Measurements from ENCODE around the gene ELAVL1. TPM values are rescaled to one million over a fixed set of nuclear protein-coding genes. Genes with fewer than 3 reads are reported as not detected.

ELAVL1 gene
- total and polyA plus RNA-seq, 9 of the 15 experiments (the other 6 are each of a cell fraction or from before 2014, with no cell fraction given), result 4.3 to 172 (median 69.2) TPM

- TF ChIP-seq RERE (CRISPR knock-in tag; IDR thresholded peaks at IDR 0.05; ENCODE audit: borderline replicate concordance), result no peak
- no peak for TF ChIP-seq SRSF7 (optimal IDR thresholded peaks at IDR 0.05; ENCODE audit: low read depth, low read length)
- no peak for TF ChIP-seq KAT7 (CRISPR knock-in tag; IDR thresholded peaks at IDR 0.05; ENCODE audit: borderline replicate concordance)
- TF ChIP-seq MAFG (tag; conservative IDR thresholded peaks at IDR 0.05), result no peak
- no peak for TF ChIP-seq ZNF512 (tag; IDR thresholded peaks at IDR 0.05)
- TF ChIP-seq POLR2AphosphoS2 (IDR thresholded peaks at IDR 0.05; ENCODE audit: low read length), result no peak
- no peak for TF ChIP-seq ARID2 (IDR thresholded peaks at IDR 0.05)
- TF ChIP-seq REST (IDR thresholded peaks at IDR 0.05; ENCODE audit: borderline replicate concordance), result 0 out of 2 replicates have a peak, but pooled peaks have one; percentile 7
- no peak for TF ChIP-seq REST (CRISPR knock-in tag; IDR thresholded peaks at IDR 0.05; ENCODE audit: low read depth)
- no peak for TF ChIP-seq ETS1 (conservative IDR thresholded peaks at IDR 0.05; ENCODE audit: control insufficient read depth, low read depth, low read length)
- TF ChIP-seq RFX7 (CRISPR knock-in tag; IDR thresholded peaks at IDR 0.05), result no peak
Measured at GRCh38 chr19:8001651-8001994, 3.8 kb downstream of the ELAVL1 start (continued).
